Astrocyte of the spinal cord (primary cell): Measurements from ENCODE around the gene PRAME.
"Not testable (repeated sequence)": the region's sequence is repeated elsewhere in the genome, so short reads cannot be mapped to it uniquely, and the experiment has no call there.

ENCODE experiments used
- DNase-seq: peaks from one replicate; pipeline ENCODE4 v3.0.0; 2011; ENCODE audit warnings: low read depth, low spot score
- H3K4me3 ChIP-seq: 2 replicates; pipeline ENCODE4 v1.5.1; 2011; ENCODE audit warnings: low read depth, mild to moderate bottlenecking, low read length, moderate library complexity
- in situ Hi-C: cut with HindIII; loops from 2 replicates; pipeline ENCODE4 v1.10.0; 2017; ENCODE audit warnings: low sequenced_read_pairs
- TF ChIP-seq, protein P1 (sequence below): IDR thresholded peaks from 2 replicates; pipeline ENCODE4 v1.5.1; 2012; ENCODE audit warnings: low read depth, mild to moderate bottlenecking, low read length, inconsistent platforms

Gene PRAME

GRCh38 chr22:22515890-22516289, 43.2 kb downstream of the PRAME start:
- in situ Hi-C loops, result no loop called here
- DNase-seq, result no peak
- no peak overlapping the region for H3K4me3 ChIP-seq
- TF ChIP-seq, protein P1, sequence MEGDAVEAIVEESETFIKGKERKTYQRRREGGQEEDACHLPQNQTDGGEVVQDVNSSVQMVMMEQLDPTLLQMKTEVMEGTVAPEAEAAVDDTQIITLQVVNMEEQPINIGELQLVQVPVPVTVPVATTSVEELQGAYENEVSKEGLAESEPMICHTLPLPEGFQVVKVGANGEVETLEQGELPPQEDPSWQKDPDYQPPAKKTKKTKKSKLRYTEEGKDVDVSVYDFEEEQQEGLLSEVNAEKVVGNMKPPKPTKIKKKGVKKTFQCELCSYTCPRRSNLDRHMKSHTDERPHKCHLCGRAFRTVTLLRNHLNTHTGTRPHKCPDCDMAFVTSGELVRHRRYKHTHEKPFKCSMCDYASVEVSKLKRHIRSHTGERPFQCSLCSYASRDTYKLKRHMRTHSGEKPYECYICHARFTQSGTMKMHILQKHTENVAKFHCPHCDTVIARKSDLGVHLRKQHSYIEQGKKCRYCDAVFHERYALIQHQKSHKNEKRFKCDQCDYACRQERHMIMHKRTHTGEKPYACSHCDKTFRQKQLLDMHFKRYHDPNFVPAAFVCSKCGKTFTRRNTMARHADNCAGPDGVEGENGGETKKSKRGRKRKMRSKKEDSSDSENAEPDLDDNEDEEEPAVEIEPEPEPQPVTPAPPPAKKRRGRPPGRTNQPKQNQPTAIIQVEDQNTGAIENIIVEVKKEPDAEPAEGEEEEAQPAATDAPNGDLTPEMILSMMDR, result no peak

DNA sequence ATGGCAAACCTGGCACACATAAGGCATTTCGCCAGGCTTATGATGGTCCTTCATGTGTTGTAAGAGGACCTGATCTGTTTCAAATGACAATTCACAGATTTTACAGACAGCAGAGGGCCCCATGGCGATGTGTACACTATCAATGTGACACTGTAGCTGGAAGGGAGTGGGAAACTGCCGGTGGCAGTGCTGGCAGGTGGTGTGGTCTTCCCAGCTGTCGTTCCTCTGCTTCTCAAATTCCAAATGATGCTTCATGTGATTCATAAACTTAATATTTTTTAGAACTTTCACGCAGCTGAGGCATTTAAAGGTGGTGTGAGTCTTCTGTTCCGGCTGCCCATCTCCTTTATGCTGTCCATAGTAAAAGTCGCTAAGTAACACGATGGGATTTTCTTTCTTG, 44.6 kb downstream of the PRAME start:
- DNase-seq, H3K4me3 ChIP-seq, in situ Hi-C loops: not testable (repeated sequence)

DNA sequence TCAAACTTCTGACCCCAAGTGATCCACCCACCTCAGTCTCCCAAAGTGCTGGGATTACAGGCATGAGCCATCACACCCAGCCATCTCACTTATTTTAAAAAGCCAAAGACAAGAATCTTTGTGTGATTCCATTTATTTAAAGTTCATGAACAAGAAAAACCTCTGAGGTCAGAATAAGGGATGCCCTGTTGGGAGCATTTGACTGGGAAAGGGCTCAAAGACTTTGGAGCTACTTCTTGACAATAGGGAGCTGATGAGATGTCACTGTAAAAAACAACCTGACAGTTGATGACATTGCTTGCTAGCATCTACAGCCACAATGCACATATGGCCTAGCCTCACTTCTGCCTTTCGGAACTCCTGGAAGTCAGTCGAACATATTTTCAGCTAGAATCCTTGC, 45.4 kb downstream of the PRAME start:
- in situ Hi-C loops, result no loop called here
- TF ChIP-seq, protein P1, result no peak
- H3K4me3 ChIP-seq, result no peak overlapping the region
- DNase-seq, result no peak

- no peak for DNase-seq
- no peak overlapping the region for H3K4me3 ChIP-seq
- in situ Hi-C loops, result no loop called here
- TF ChIP-seq, protein P1, result no peak
Observed at GRCh38 chr22:22512951-22513350, 46.1 kb downstream of the PRAME start.

- H3K4me3 ChIP-seq, in situ Hi-C loops, DNase-seq: not testable (repeated sequence)
Observed at GRCh38 chr22:22510833-22511232, 48.2 kb downstream of the PRAME start.

DNA sequence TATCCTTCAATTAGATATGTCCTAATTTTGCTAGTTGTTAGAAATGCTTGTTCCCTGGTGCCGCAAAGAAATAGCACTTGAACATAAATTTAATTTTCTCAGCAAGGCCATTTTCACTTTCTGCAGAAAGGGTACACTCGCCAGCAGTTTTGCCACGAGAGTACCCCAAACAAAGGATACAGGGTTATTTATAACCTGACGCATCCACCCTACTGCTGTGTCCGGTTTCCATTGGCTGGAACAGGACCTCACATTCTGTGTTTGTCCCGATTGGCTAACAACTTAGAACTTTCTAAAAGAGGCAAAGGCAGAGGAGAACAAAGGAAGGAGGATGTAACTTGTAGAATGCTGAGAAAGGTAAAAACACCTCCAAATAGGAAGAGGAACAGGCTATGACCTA, 49.2 kb downstream of the PRAME start:
- H3K4me3 ChIP-seq, DNase-seq, in situ Hi-C loops: not testable (repeated sequence)

- DNase-seq, result peak; percentile 87
- H3K4me3 ChIP-seq, result peak within 1 kb of the TSS; percentile 81
- in situ Hi-C loops, result no loop called here
- TF ChIP-seq, protein P1, result peak; percentile 77
Observed at GRCh38 chr22:22508274-22509176, 50.5 kb downstream of the PRAME start, which contains the start of gene ZNF280B. Gene ZNF280B, minus strand, starts transcription at chr22:22508742. Its CDS starts 19,344 bp downstream, at chr22:22489398.

DNA sequence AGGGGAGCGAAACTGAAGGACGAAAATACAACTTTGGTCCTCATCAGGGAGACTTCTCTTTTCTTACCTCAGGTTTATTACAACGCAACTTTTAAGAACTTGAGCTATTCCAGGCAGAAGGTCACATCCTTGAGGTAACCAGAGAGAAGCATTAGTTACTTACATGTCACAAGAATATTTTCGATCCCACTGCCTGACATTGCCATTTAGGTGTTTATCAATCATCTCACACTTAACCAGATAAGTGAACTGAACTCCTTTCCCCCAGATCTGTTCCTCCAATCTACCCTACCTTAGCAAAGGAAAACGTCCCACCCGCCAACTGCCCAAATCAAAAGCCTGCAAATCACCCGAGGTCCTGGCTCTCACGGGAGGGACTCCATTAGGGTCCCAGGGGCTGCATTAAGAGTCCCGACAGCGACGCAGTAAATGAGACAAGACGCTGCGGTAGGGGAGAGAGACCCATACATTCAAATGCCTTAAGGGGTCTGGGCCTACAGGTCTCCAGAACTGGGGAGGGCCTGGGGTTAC, 51.3 kb downstream of the PRAME start:
- in situ Hi-C loops, result no loop called here
- H3K4me3 ChIP-seq, result peak overlapping the region; percentile 81
- TF ChIP-seq, protein P1, result no peak
- peak; percentile 1 for DNase-seq
